K562 (cell line): ENCODE results near the gene TTLL10. TPM values are rescaled to one million over a fixed set of nuclear protein-coding genes. Genes with fewer than 3 reads are reported as not detected.

Source experiments
- ARID1B ChIP-seq: fragments of 450-650 bp; IDR thresholded peaks from 2 replicates; pipeline ENCODE4 v1.6.1; 2016; ENCODE audit warnings: antibody characterized with exemption, mild to moderate bottlenecking, inconsistent platforms
- ATF1 ChIP-seq, 2 experiments: fragments of 450-650 bp in 1 of 2; IDR thresholded peaks; 2 replicates each; pipeline ENCODE4 v1.6.1; 2016; ENCODE audit warnings: missing compliant biosample characterization in 1 of 2, missing genetic modification characterization in 1 of 2
- E2F3 ChIP-seq: fragments of 250-450 bp; sonication (Bioruptor Pico); IDR thresholded peaks from 2 replicates; pipeline ENCODE4 v1.4.0; 2020; ENCODE audit warnings: mild to moderate bottlenecking
- GABPA ChIP-seq: fragments of 200-800 bp; sonication (Bioruptor generic); conservative IDR thresholded peaks from 2 replicates; pipeline ENCODE4 v1.6.1; 2016; ENCODE audit warnings: low read depth, missing genetic modification characterization, missing compliant biosample characterization
- GTF2A2 ChIP-seq: IDR thresholded peaks from 2 replicates; pipeline ENCODE4 v1.6.1; 2016; ENCODE audit warnings: mild to moderate bottlenecking, missing genetic modification characterization, missing compliant biosample characterization
- HNRNPL ChIP-seq: fragments of 200-400 bp; formaldehyde crosslinking; IDR thresholded peaks from 2 replicates; pipeline ENCODE4 v1.6.1; 2017; ENCODE audit warnings: low read depth, mild to moderate bottlenecking, low read length
- KDM2B ChIP-seq: fragments of 250-450 bp; sonication (Bioruptor Pico); IDR thresholded peaks from 2 replicates; pipeline ENCODE4 v1.8.0; 2021; ENCODE audit warnings: mild to moderate bottlenecking, moderate library complexity
- L3MBTL2 ChIP-seq: fragments of 450-650 bp; IDR thresholded peaks from 2 replicates; pipeline ENCODE4 v1.6.1; 2016; ENCODE audit warnings: mild to moderate bottlenecking, moderate library complexity
- NFIC ChIP-seq: fragments of 450-650 bp; IDR thresholded peaks from 2 replicates; pipeline ENCODE4 v1.6.1; 2017; ENCODE audit warnings: mild to moderate bottlenecking, inconsistent platforms
- NR1H2 ChIP-seq: sonication (generic); formaldehyde crosslinking; IDR thresholded peaks from 2 replicates; pipeline ENCODE4 v1.4.0; 2020; ENCODE audit warnings: mild to moderate bottlenecking, missing genetic modification reagents
- NR3C1 ChIP-seq: sonication (generic); formaldehyde crosslinking; IDR thresholded peaks from 2 replicates; pipeline ENCODE4 v1.8.1; 2022; ENCODE audit warnings: missing genetic modification reagents
- PHF8 ChIP-seq: fragments of 200-600 bp; sonication (generic); IDR thresholded peaks from 2 replicates; pipeline ENCODE4 v1.6.1; 2012; ENCODE audit warnings: mixed run types, mild to moderate bottlenecking, inconsistent platforms, low read length, moderate library complexity, borderline replicate concordance
- PHTF2 ChIP-seq: fragments of 250-450 bp; sonication (Bioruptor Pico); IDR thresholded peaks from 2 replicates; pipeline ENCODE4 v1.5.0; 2021; ENCODE audit warnings: mild to moderate bottlenecking
- POLR2G ChIP-seq: fragments of 200-400 bp; formaldehyde crosslinking; IDR thresholded peaks from 2 replicates; pipeline ENCODE4 v1.6.1; 2017; ENCODE audit warnings: low read depth, mild to moderate bottlenecking, antibody characterized with exemption, low read length, moderate library complexity
- PTTG1 ChIP-seq: fragments of 450-650 bp; IDR thresholded peaks from 2 replicates; pipeline ENCODE4 v1.6.1; 2016; ENCODE audit warnings: low read depth, mild to moderate bottlenecking, missing genetic modification characterization, missing compliant biosample characterization
- RB1 ChIP-seq: fragments of 450-650 bp; IDR thresholded peaks from 2 replicates; pipeline ENCODE4 v1.6.1; 2017; ENCODE audit warnings: low read depth, mild to moderate bottlenecking
- SNIP1 ChIP-seq: fragments of 450-650 bp; IDR thresholded peaks from 2 replicates; pipeline ENCODE4 v1.7.1; 2017; ENCODE audit warnings: low read depth, mild to moderate bottlenecking
- TAF1 ChIP-seq: IDR thresholded peaks from 2 replicates; pipeline ENCODE4 v1.6.1; 2011; ENCODE audit warnings: mild to moderate bottlenecking, low read length, moderate library complexity; ENCODE audit not compliant: insufficient read depth, control insufficient read depth, severe bottlenecking; ENCODE audit errors: extremely low read depth
- ZFP36 ChIP-seq: fragments of 150-350 bp; IDR thresholded peaks from 2 replicates; pipeline ENCODE4 v1.6.1; 2018; ENCODE audit warnings: low read length, low read depth; ENCODE audit not compliant: partially characterized antibody
- ZNF140 ChIP-seq: fragments of 250-450 bp; sonication (Bioruptor Pico); IDR thresholded peaks from 2 replicates; pipeline ENCODE4 v1.8.0; 2021; ENCODE audit warnings: moderate library complexity, mild to moderate bottlenecking, inconsistent platforms
- ZNF143 ChIP-seq: sonication (generic); formaldehyde crosslinking; IDR thresholded peaks from 2 replicates; pipeline ENCODE4 v1.9.0; 2022; ENCODE audit warnings: mild to moderate bottlenecking, missing genetic modification reagents
- ZNF165 ChIP-seq: fragments of 250-450 bp; sonication (Bioruptor Pico); IDR thresholded peaks from 2 replicates; pipeline ENCODE4 v1.4.0; 2020; ENCODE audit warnings: borderline replicate concordance
- ZNF23 ChIP-seq: fragments of 250-450 bp; sonication (Bioruptor Pico); IDR thresholded peaks from 2 replicates; pipeline ENCODE4 v1.4.0; 2020; ENCODE audit warnings: mild to moderate bottlenecking
- ZNF696 ChIP-seq: fragments of 250-450 bp; sonication (Bioruptor Pico); conservative IDR thresholded peaks from 2 replicates; pipeline ENCODE4 v1.4.0; 2020; ENCODE audit warnings: mild to moderate bottlenecking, moderate library complexity
- ZNF778 ChIP-seq: fragments of 450-650 bp; formaldehyde crosslinking; IDR thresholded peaks from 2 replicates; pipeline ENCODE4 v1.4.0; 2020; ENCODE audit warnings: mild to moderate bottlenecking, moderate library complexity
- ZZZ3 ChIP-seq: fragments of 450-650 bp; IDR thresholded peaks from 2 replicates; pipeline ENCODE4 v1.6.1; 2016; ENCODE audit warnings: antibody characterized with exemption, mild to moderate bottlenecking, moderate library complexity
- polyA plus RNA-seq, 8 experiments: library from polyadenylated mRNA; depleted of rRNA in 4 of 8; stranded (reverse) in 5 of 8; unstranded in 3 of 8; fragments of >200 nt; fragmentation: Nextera tagmentation in 2 of 8; fragmentation: Illumina TruSeq in 1 of 8; extraction: Ambion mirVana in 2 of 8; extraction: Trizol in 1 of 8; gene quantifications; 2 replicates each; pipeline versions ENCODE4 v1.2.1 to v1.2.3, GENCODE V29; 2011 to 2014; ENCODE audit warnings: inconsistent platforms in 1 of 8, missing spikeins in 1 of 8
- total RNA-seq, 7 experiments: library from RNA; depleted of rRNA in 6 of 7; stranded (reverse); fragments of >200 nt in 6 of 7; fragmentation: Illumina TruSeq in 2 of 7; extraction: Trizol in 2 of 7; gene quantifications; 2 replicates each; pipeline versions ENCODE4 v1.2.1 to v1.2.3, GENCODE V29; 2011 to 2021; ENCODE audit warnings: low replicate concordance in 1 of 7
- TF ChIP-seq, protein P1 (sequence below), 3 experiments: fragments of 200-800 bp in 1 of 3; sonication (Bioruptor generic) in 1 of 3; sonication (generic) in 1 of 3; formaldehyde crosslinking in 1 of 3; IDR thresholded peaks; 2 replicates each; pipeline versions ENCODE4 v1.6.1 to v1.8.0; 2016 to 2022; ENCODE audit warnings: mild to moderate bottlenecking in 2 of 3, missing compliant biosample characterization in 2 of 3, missing genetic modification characterization in 2 of 3, missing genetic modification reagents in 1 of 3
- TF ChIP-seq, protein P2 (sequence below): fragments of 250-450 bp; sonication (Bioruptor Pico); IDR thresholded peaks from 2 replicates; pipeline ENCODE4 v1.8.0; 2022; ENCODE audit warnings: moderate library complexity, mild to moderate bottlenecking, inconsistent platforms

TTLL10 gene
- total and polyA plus RNA-seq, 9 of the 15 experiments (the other 6 are each of a cell fraction or from before 2014, with no cell fraction given), result not detected

DNA sequence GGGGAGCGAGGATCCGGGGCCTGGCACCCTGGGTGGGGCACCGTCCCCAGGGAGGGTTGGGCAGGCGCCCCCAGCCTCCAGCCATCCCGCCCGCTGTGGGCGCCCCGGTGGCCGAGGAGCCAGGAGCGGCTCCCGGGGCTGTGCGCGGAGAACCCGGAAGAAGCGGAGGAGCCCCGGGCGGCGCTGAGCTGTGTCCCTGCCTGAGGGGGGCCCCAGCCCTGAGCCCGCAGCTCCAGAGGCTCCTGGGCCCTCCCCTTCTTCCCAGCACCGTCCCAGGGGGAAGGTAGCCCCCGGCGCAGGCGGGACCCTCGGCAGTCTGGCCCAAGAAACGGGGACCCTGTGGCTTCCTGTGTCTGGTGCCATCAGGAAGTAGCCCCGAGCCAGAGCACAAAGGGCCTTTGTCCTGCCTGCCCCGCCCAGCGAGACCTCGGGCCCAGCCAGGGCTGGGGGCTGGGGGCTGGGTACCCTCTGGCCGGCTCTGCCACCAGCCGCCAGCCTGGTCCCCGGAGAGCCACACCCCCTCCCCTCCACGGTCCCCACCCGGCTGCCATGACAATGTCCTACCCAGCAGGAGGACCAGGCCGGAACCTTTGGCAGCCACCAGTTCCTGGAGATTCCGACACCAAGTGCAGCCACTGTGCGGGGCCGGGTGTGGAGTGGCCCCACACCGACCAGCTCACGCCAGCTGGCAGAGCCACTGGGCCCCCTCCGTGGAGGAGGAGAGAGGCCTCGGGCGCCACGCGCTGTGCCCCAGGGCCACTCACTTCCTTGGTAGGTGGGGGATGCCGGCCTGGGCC is 15.6 kb upstream of the TTLL10 start (continued):
- TF ChIP-seq ZZZ3 (no peak), PTTG1 (tag) (no peak), ARID1B (no peak), NR1H2 (CRISPR knock-in tag) (0 out of 2 replicates have a peak, but pooled peaks have one; percentile 55), NFIC (peak; percentile 3; the same call in 1 of the 2 replicates), PHF8 (peak; percentile 52; the same call in 1 of the 2 replicates), HNRNPL (peak; percentile 72; the same call in 1 of the 2 replicates), ZNF165 (CRISPR knock-in tag) (no peak), ZNF696 (no peak), GABPA (peak; percentile 41; the same call in 1 of the 2 replicates), ZNF140 (CRISPR knock-in tag) (no peak), ZNF778 (CRISPR knock-in tag) (no peak), PHTF2 (CRISPR knock-in tag) (no peak), KDM2B (CRISPR knock-in tag) (0 out of 2 replicates have a peak, but pooled peaks have one; percentile 5), POLR2G (peak; percentile 86), ZFP36 (no peak), GTF2A2 (peak; percentile 62; the same call in 1 of the 2 replicates), ZNF23 (no peak), RB1 (peak; percentile 30; the same call in 1 of the 2 replicates), NR3C1 (CRISPR knock-in tag) (peak; percentile 47; the same call in 1 of the 2 replicates), L3MBTL2 (peak; percentile 22; the same call in 1 of the 2 replicates), TAF1 (no peak), SNIP1 (no peak), ATF1 (CRISPR knock-in tag; IDR thresholded peaks at IDR 0.05) (no peak), ATF1 (tag; IDR thresholded peaks at IDR 0.05) (0 out of 2 replicates have a peak, but pooled peaks have one; percentile 16), E2F3 (peak; percentile 4; the same call in 1 of the 2 replicates), ZNF143 (CRISPR knock-in tag) (no peak)
- TF ChIP-seq, protein P1, sequence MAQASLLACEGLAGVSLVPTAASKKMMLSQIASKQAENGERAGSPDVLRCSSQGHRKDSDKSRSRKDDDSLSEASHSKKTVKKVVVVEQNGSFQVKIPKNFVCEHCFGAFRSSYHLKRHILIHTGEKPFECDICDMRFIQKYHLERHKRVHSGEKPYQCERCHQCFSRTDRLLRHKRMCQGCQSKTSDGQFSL (CRISPR knock-in tag; IDR thresholded peaks at IDR 0.05), result 0 out of 2 replicates have a peak, but pooled peaks have one; percentile 35
- TF ChIP-seq, protein P1 (tag; IDR thresholded peaks at IDR 0.05), result no peak
- TF ChIP-seq, protein P2, sequence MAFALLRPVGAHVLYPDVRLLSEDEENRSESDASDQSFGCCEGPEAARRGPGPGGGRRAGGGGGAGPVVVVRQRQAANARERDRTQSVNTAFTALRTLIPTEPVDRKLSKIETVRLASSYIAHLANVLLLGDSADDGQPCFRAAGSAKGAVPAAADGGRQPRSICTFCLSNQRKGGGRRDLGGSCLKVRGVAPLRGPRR, result no peak
